ENCODE data around the gene ZNF764.

DNA sequence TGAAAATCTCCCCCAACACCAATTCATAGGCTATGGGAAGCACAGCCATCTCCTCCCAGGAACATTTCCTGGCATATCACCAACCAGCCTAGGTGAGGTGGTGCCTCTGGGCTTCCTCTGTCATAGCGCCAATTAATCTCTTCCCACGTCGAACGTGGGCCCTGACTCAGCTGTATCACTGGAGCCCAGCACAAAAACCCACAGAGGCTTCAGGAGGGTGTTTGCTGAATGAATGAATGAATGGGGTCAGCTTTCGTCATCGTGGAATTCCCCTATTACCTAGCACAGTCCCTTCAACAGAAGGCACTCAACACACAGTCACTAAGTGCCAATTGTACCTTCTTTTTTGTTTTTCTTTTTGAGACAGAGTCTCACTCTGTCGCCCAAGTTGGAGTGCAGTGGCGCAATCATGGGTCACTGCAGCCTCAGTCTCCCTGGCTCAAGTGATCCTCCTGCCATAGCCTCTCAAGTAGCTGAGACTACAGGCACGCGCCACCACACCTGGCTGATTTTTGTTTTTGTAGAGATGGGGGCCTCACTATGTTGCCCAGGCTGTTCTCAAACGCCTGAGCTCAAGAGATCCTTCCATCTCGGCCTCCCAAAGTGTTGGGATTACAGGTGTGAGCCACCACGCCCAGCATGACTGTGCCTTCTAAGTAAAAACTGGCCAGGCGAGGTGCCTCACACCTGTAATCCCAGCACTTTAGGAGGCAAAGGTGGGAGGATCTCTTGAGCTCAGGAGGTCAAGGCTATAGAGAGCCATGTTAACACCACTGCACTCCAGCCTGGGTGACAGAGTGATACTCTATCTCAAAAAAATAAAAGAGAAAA lies 9.2 kb upstream of the ZNF764 start:
- TF ChIP-seq POLR2A (IDR thresholded peaks at IDR 0.05): no peak
- TF ChIP-seq, protein P1, sequence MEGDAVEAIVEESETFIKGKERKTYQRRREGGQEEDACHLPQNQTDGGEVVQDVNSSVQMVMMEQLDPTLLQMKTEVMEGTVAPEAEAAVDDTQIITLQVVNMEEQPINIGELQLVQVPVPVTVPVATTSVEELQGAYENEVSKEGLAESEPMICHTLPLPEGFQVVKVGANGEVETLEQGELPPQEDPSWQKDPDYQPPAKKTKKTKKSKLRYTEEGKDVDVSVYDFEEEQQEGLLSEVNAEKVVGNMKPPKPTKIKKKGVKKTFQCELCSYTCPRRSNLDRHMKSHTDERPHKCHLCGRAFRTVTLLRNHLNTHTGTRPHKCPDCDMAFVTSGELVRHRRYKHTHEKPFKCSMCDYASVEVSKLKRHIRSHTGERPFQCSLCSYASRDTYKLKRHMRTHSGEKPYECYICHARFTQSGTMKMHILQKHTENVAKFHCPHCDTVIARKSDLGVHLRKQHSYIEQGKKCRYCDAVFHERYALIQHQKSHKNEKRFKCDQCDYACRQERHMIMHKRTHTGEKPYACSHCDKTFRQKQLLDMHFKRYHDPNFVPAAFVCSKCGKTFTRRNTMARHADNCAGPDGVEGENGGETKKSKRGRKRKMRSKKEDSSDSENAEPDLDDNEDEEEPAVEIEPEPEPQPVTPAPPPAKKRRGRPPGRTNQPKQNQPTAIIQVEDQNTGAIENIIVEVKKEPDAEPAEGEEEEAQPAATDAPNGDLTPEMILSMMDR (IDR thresholded peaks at IDR 0.05): no peak
